Keratinocyte (primary cell): Measurements from ENCODE around the gene APOBEC4. TPM values are rescaled to one million over a fixed set of nuclear protein-coding genes. Genes with fewer than 3 reads are reported as not detected.

Experiments used
- DNase-seq: peaks from one replicate; pipeline ENCODE4 v3.0.0-alpha.2; 2011; ENCODE audit warnings: low read depth, missing footprints, low spot score
- FAIRE-seq: peaks from 2 replicates; lab custom pipeline; 2011; peaks lifted over from hg19 to GRCh38; lab: Jason Lieb, UNC
- H2AFZ ChIP-seq: 2 replicates; pipeline ENCODE4 v1.6.0; 2012; ENCODE audit warnings: low read length, control low read depth, inconsistent platforms; ENCODE audit not compliant: control insufficient read depth
- H3K27ac ChIP-seq: 2 replicates; pipeline ENCODE4 v1.5.1; 2011; ENCODE audit warnings: low read length; ENCODE audit not compliant: control insufficient read depth, insufficient read depth
- H3K27me3 ChIP-seq: 3 replicates; pipeline ENCODE4 v1.6.0; 2011; ENCODE audit warnings: low read length; ENCODE audit not compliant: control insufficient read depth, insufficient read depth; ENCODE audit errors: extremely low read depth
- H3K36me3 ChIP-seq, 2 experiments: 2 replicates in 1 of 2; 3 replicates in 1 of 2; pipeline ENCODE4 v1.5.1; 2011; ENCODE audit warnings: low read length in 2 of 2, mild to moderate bottlenecking in 1 of 2; ENCODE audit not compliant: control insufficient read depth in 2 of 2, insufficient read depth in 2 of 2; ENCODE audit errors: extremely low read depth in 1 of 2
- H3K4me1 ChIP-seq: 3 replicates; pipeline ENCODE4 v1.5.1; 2011; ENCODE audit warnings: low read length; ENCODE audit not compliant: control insufficient read depth, insufficient read depth; ENCODE audit errors: extremely low read depth
- H3K4me2 ChIP-seq: 3 replicates; pipeline ENCODE4 v1.6.0; 2011; ENCODE audit warnings: low read depth, low read length; ENCODE audit not compliant: control insufficient read depth, insufficient read depth; ENCODE audit errors: extremely low read depth
- H3K4me3 ChIP-seq, 3 experiments: fragments of 200-600 bp in 1 of 3; sonication (generic) in 1 of 3; 2 replicates in 2 of 3; 3 replicates in 1 of 3; pipeline ENCODE4 v1.5.1; 2011 to 2016; ENCODE audit warnings: low read length in 3 of 3, mild to moderate bottlenecking in 3 of 3, control low read depth in 2 of 3, inconsistent platforms in 1 of 3, low read depth in 1 of 3, mixed read lengths in 1 of 3, mixed run types in 1 of 3, moderate library complexity in 1 of 3; ENCODE audit not compliant: control insufficient read depth in 2 of 3, insufficient read depth in 2 of 3; ENCODE audit errors: extremely low read depth in 1 of 3
- H3K79me2 ChIP-seq: 2 replicates; pipeline ENCODE4 v1.6.0; 2012; ENCODE audit warnings: low read length; ENCODE audit not compliant: control insufficient read depth, insufficient read depth
- H3K9ac ChIP-seq: 3 replicates; pipeline ENCODE4 v1.6.0; 2011; ENCODE audit warnings: low read length; ENCODE audit not compliant: control insufficient read depth, insufficient read depth; ENCODE audit errors: extremely low read depth
- H3K9me1 ChIP-seq: 3 replicates; pipeline ENCODE4 v1.6.0; 2011; ENCODE audit warnings: low read length; ENCODE audit not compliant: control insufficient read depth, insufficient read depth; ENCODE audit errors: extremely low read depth
- H3K9me3 ChIP-seq: 2 replicates; pipeline ENCODE4 v1.5.1; 2012; ENCODE audit warnings: low read depth, low read length; ENCODE audit not compliant: control insufficient read depth
- H4K20me1 ChIP-seq: 3 replicates; pipeline ENCODE4 v1.6.0; 2011; ENCODE audit warnings: low read length; ENCODE audit not compliant: control insufficient read depth, insufficient read depth; ENCODE audit errors: extremely low read depth
- EZH2 ChIP-seq: IDR thresholded peaks from one replicate; pipeline ENCODE4 v1.6.1; 2012; ENCODE audit warnings: inconsistent platforms, mild to moderate bottlenecking, low read length, moderate library complexity
- dilution Hi-C: fragments of 300-500 bp; cut with MboI; formaldehyde crosslinking; loops from one replicate; pipeline ENCODE4 v1.7.0; 2020; ENCODE audit warnings: low sequenced_read_pairs; ENCODE audit not compliant: extremely low pct_ligation_motif_present
- polyA plus RNA-seq, 5 experiments: library from polyadenylated mRNA; depleted of rRNA in 3 of 5; stranded (reverse) in 3 of 5; stranded (forward) in 1 of 5; unstranded in 1 of 5; fragments of >200 nt; gene quantifications; 1 replicate in 1 of 5; 2 replicates in 3 of 5; 3 replicates in 1 of 5; pipeline versions ENCODE4 v1.2.1 to v1.2.3, GENCODE V29; 2011 to 2012; ENCODE audit warnings: missing spikeins in 2 of 5, low read depth in 1 of 5, low replicate concordance in 1 of 5
- TF ChIP-seq, protein P1 (sequence below), 3 experiments: IDR thresholded peaks in 1 of 3; conservative IDR thresholded peaks in 1 of 3; optimal IDR thresholded peaks in 1 of 3; 2 replicates in 2 of 3; 3 replicates in 1 of 3; pipeline versions ENCODE3 to v1.5.1; 2011; ENCODE audit warnings: low read length in 3 of 3, mild to moderate bottlenecking in 3 of 3, moderate library complexity in 2 of 3, control low read depth in 1 of 3, inconsistent platforms in 1 of 3; ENCODE audit not compliant: insufficient read depth in 2 of 3; ENCODE audit errors: extremely low read depth in 1 of 3

The APOBEC4 gene
- polyA plus RNA-seq, 1 donor (not counting 4 experiments of a cell fraction or from before 2014, with no cell fraction given) = not detected

DNA sequence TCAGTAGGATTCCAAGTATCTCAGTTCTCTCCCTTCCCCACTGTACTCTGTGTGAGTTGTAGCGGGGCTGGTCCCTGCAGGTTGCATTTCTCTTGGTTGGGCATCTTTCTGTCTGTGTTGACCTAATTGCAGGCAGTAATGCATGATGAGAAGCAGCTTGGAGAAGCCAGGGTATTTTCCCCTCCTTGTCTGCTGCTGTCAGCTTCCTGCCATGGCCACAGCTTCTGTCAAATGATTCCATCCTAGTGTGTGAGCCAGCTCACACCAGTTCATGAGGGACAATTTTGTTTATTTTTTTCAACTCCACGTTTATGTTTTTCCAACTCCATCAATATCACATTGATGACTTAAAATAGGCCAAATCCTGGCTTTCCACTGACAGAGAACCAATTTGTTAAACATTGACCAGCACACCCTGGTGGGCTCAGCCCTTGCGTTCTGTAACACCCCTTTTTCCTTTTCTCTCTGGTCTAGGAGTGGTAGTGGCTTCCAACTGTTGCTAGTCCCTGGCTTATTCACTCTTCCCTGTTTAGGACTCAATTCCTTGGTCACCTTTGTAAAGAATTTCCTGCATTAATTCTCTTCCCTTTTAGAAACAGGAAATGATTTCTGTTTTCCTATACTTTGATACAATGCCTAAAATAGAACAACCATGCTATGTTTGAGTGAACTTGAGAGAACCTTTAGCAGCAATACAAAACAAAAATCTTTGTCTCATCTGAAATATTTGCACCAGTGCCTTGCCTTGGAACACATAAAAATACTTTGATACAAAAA, 44.9 kb upstream of the APOBEC4 start:
- Histone ChIP-seq H3K9me3 (no peaks in the 10 kb centered on the region), H3K9me1 (no peaks in the 10 kb centered on the region), H2AFZ (no peak overlapping the region), H3K4me2 (no peak overlapping the region), H3K4me3 (no peak overlapping the region), H3K4me1 (no peaks in the 10 kb centered on the region), H3K79me2 (no peaks in the 10 kb centered on the region), H3K27ac (no peak overlapping the region), H3K27me3 (no peaks in the 10 kb centered on the region), H3K9ac (no peak overlapping the region), H3K36me3 (no peaks in the 10 kb centered on the region), H4K20me1 (no peaks in the 10 kb centered on the region)
- FAIRE-seq = no peak
- dilution Hi-C loops = no loop called here
- TF ChIP-seq, protein P1, sequence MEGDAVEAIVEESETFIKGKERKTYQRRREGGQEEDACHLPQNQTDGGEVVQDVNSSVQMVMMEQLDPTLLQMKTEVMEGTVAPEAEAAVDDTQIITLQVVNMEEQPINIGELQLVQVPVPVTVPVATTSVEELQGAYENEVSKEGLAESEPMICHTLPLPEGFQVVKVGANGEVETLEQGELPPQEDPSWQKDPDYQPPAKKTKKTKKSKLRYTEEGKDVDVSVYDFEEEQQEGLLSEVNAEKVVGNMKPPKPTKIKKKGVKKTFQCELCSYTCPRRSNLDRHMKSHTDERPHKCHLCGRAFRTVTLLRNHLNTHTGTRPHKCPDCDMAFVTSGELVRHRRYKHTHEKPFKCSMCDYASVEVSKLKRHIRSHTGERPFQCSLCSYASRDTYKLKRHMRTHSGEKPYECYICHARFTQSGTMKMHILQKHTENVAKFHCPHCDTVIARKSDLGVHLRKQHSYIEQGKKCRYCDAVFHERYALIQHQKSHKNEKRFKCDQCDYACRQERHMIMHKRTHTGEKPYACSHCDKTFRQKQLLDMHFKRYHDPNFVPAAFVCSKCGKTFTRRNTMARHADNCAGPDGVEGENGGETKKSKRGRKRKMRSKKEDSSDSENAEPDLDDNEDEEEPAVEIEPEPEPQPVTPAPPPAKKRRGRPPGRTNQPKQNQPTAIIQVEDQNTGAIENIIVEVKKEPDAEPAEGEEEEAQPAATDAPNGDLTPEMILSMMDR (optimal IDR thresholded peaks at IDR 0.05 in 1 of 3, IDR thresholded peaks at IDR 0.05 in 1 of 3, conservative IDR thresholded peaks at IDR 0.05 in 1 of 3; ENCODE audit: extremely low read depth in 1 of 3, insufficient read depth in 2 of 3, low read length in 3 of 3) = no peak
- no peak for TF ChIP-seq EZH2
- DNase-seq = no peak

DNA sequence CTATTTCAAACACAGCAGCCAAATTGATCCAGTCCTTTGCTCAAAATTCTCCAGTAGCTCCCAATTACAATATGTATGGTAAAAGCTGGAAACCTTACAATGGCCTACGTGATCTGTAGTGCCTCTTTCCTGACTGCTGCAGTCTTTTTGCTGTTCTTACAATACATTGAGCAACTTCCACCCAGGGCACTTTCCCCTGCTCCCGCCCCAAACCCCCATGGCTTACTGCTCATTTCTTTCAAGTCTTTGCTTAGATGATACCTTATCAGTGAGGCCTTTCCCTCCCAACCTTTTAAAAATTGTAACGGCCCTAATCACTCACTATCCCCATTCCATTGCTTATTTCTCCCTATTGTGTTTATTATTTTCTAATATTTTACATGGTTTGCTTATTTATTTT, 43.9 kb upstream of the APOBEC4 start:
- no peaks in the 10 kb centered on the region for H3K4me1 ChIP-seq
- H3K27me3 ChIP-seq = no peaks in the 10 kb centered on the region
- no peak for FAIRE-seq
- no peak for DNase-seq
- TF ChIP-seq EZH2 = no peak
- TF ChIP-seq, protein P1 (optimal IDR thresholded peaks at IDR 0.05 in 1 of 3, IDR thresholded peaks at IDR 0.05 in 1 of 3, conservative IDR thresholded peaks at IDR 0.05 in 1 of 3; ENCODE audit: extremely low read depth in 1 of 3, insufficient read depth in 2 of 3, low read length in 3 of 3) = no peak
- dilution Hi-C loops = no loop called here
- no peak overlapping the region for H3K9ac ChIP-seq
- no peaks in the 10 kb centered on the region for H3K79me2 ChIP-seq
- no peak overlapping the region for H2AFZ ChIP-seq
- H3K9me1 ChIP-seq = no peaks in the 10 kb centered on the region
- H4K20me1 ChIP-seq = no peaks in the 10 kb centered on the region
- H3K27ac ChIP-seq = no peak overlapping the region
- H3K9me3 ChIP-seq = no peaks in the 10 kb centered on the region
- no peaks in the 10 kb centered on the region for H3K36me3 ChIP-seq
- no peak overlapping the region for H3K4me2 ChIP-seq
- no peak overlapping the region for H3K4me3 ChIP-seq
